GM12891 (cell line): ENCODE data around the gene IQCN.

ENCODE experiments used
- DNase-seq: peaks from one replicate; pipeline ENCODE4 v3.0.0; 2011; ENCODE audit warnings: low spot score; ENCODE audit not compliant: insufficient read length
- FAIRE-seq: peaks from 2 replicates; lab custom pipeline; 2011; peaks lifted over from hg19 to GRCh38; lab: Jason Lieb, UNC
- PAX5 ChIP-seq: IDR thresholded peaks from 2 replicates; pipeline ENCODE4 v1.6.1; 2011; ENCODE audit warnings: low read length, moderate library complexity, mild to moderate bottlenecking; ENCODE audit not compliant: insufficient read depth, severe bottlenecking
- POLR2A ChIP-seq: IDR thresholded peaks from 2 replicates; pipeline ENCODE4 v1.6.1; 2011; ENCODE audit warnings: low read depth, low read length, control low read depth
- POLR2AphosphoS5 ChIP-seq: IDR thresholded peaks from 2 replicates; pipeline ENCODE4 v1.6.1; 2011; ENCODE audit warnings: low read depth, low read length, control low read depth
- POU2F2 ChIP-seq: IDR thresholded peaks from 2 replicates; pipeline ENCODE4 v1.6.1; 2011; ENCODE audit warnings: low read depth, mild to moderate bottlenecking, control low read depth, low read length, moderate library complexity
- SPI1 ChIP-seq: IDR thresholded peaks from 2 replicates; pipeline ENCODE4 v1.6.1; 2011; ENCODE audit warnings: low read depth, low read length, control low read depth
- TAF1 ChIP-seq: IDR thresholded peaks from 2 replicates; pipeline ENCODE4 v1.6.1; 2011; ENCODE audit warnings: low read depth, low read length, control low read depth

IQCN gene

DNA sequence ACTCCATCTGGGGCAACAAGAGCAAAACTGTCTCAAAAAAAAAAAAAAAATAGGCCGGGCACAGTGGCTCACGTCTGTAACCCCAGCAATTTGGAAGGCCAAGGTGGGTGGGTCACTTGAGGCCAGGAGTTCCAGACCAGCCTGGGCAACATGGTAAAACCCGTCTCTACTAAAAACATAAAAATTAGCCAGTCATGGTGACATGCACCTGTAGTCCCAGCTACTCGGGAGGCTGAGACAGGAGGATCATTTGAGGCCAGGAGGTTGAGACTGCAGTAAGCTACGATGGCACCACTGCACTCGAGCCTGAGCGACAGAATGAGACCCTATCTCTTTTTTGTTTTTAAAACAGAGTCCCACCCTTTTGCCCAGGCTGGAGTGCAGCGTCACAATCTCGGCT, 3.9 kb downstream of the IQCN start:
- FAIRE-seq (no peak), DNase-seq (no peak)
- no peak for TF ChIP-seq PAX5
- TF ChIP-seq POLR2A = no peak

DNA sequence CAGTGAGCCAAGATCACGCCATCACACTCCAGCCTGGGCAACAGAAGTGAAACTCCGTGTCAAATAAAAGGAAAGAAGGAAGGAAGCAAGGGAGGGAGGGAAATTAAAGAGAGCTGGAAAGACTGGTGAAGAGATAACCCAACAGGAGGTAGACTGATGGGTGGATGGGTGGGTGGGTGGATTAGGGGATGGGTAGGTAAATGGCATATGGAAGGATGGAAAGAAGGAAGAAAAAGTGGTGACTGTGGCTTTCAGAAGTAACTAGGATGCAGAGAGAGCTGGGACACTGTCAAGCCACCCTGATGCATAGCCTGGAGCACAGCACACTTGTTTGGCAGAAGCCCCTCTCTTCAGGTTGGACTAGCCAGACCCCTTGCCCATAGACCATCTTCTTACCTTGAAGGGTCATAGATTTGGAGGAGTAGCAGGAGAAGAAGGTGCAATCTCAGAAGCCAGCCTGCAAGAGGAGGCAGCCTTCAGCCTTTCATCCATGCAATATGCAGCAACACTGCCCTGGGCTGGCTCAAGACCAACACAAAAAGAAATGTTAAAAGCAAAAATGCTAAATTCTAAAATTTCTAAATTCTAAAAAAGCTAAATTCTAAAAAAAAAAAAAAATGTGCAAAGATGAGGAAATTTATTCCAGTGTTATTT, 5.1 kb downstream of the IQCN start:
- no peak for DNase-seq
- TF ChIP-seq POLR2AphosphoS5 (no peak), TAF1 (no peak), POLR2A (no peak), SPI1 (no peak), PAX5 (no peak), POU2F2 (no peak)
- FAIRE-seq = no peak

DNA sequence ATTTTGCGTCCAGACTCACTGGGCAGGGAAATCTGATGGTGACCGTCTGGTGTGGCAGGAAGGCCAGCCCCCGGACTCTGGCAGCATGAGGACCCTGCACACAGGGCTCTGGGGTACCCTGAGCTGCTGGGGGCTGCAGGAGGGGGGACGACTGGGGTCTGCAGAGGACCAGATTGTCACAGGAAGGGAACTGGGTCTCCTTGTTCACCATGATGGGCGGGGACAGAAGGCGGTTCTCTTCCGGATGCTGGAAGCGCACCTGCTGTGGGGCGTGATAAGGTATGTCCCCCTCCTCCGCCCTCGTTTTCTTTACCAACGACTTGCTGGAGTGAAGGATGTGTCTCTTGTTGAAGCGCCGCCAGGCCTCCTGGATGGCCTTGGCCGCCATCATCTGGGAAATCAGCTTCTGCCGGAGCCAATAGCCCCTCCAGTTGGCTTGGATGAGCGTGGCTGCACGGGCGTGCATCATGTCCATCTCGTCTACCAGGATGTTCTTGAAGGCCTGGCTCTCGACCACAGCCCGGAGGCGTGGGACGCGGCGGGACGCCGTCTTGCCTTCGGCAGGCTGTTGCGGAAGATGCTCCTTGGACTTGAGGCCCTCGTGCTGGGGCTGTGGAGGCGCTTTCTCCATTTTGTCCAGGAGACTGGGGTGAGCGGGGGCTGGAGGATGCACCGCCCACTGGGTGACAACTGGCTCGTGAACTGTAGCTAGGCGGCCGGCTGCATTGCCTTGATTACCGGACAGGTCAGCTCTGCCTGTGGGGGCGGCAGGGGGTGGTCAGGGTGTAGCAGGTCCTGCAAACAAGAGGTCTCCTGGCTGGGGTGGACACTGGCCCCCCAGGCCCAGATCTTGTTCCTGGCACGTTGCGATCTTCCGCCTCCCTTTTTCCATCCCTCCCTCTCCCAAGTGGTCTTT, 7.2 kb downstream of the IQCN start:
- no peak for FAIRE-seq
- TF ChIP-seq POLR2A (no peak), PAX5 (no peak), POLR2AphosphoS5 (no peak), SPI1 (no peak), TAF1 (no peak), POU2F2 (no peak)
- no peak for DNase-seq

DNA sequence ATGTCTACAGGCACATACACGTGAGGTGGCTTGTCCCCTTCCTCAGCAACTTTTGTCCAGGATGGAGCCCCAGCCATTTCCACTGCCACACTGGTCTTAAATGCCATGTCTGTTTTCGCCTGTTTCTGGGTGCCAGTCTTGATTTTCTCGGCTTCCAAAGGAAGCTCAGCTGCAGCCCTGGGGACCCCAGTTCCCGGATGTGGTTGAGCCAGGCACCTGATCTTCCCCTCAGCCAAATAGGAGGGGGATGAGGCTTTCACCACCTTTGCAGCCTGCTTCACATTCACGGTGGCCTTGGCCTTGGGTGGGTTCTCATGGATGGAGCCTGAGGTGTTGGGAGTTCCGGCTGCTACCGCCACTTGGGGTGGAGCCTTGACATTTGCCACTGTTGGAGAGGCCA, 8.7 kb downstream of the IQCN start:
- no peak for FAIRE-seq
- DNase-seq = no peak
- TF ChIP-seq POLR2A (no peak), PAX5 (no peak), POU2F2 (no peak), TAF1 (no peak), SPI1 (no peak), POLR2AphosphoS5 (no peak)

DNA sequence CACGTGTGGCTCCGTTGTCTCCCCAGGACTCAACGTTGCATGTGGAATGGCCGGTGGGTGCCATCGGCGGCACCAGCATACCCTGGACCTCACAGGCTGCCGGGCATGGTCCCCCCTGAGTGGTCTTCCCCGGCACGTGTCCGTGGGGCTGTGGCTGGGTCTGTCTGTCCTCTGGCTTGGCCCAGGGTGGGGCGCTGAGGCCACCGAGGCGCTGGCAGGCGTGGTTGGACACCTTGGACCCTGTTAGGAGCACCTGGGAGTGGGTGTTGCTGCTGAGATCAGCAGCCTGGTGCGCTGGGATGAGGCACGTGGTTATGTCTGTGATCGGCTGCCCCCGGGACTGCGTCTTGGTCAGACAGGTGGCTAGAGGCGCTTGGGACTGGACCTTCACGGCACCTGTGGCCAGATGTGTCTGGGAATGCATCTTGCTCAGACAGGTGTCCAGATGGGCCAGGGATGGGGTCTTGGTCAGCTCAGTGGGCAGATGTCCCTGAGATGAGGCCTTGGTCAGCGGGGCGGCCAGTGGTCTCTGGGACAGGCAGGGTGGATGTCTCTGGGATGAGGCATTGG, 9.2 kb downstream of the IQCN start:
- DNase-seq = no peak
- TF ChIP-seq POLR2AphosphoS5 (no peak), POU2F2 (no peak), POLR2A (no peak), SPI1 (no peak), TAF1 (no peak), PAX5 (no peak)
- FAIRE-seq = no peak

DNA sequence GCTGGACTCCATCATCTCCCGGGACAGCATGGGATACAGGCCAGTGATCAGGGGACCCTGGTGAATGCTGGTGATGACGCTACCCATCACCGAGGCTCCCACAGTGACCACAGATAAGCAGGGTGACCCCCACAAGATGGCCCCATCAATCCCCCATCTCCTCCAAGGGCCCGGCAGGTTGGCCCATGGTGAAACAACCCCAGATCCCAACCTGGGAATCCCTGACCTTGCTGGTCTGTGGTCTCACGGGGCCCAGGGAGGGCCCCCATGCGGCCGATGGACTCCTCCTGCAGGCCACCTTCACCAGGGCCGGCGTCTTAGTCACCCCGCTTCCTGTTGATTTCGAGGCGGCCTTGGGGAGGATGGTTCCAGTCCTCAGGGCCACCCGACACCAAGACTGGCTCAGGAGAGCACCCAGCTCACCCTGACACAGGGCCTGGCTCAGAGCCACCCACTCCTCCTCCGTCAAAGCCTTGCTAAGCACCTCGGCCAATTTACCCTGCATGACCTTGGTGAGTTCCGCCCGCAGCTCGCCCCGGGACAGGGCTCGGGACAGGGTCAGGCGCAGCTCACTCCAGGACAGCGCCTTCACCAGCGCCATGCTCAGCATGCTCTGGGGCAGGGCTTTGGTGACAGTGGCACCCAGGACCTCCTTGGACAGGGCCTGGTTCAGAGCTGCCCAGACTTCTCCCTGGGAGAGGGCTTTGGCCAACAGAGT, 10.0 kb downstream of the IQCN start:
- DNase-seq (no peak), FAIRE-seq (no peak)
- TF ChIP-seq POLR2A (no peak), POU2F2 (no peak), PAX5 (no peak), TAF1 (no peak), SPI1 (no peak), POLR2AphosphoS5 (no peak)

DNA sequence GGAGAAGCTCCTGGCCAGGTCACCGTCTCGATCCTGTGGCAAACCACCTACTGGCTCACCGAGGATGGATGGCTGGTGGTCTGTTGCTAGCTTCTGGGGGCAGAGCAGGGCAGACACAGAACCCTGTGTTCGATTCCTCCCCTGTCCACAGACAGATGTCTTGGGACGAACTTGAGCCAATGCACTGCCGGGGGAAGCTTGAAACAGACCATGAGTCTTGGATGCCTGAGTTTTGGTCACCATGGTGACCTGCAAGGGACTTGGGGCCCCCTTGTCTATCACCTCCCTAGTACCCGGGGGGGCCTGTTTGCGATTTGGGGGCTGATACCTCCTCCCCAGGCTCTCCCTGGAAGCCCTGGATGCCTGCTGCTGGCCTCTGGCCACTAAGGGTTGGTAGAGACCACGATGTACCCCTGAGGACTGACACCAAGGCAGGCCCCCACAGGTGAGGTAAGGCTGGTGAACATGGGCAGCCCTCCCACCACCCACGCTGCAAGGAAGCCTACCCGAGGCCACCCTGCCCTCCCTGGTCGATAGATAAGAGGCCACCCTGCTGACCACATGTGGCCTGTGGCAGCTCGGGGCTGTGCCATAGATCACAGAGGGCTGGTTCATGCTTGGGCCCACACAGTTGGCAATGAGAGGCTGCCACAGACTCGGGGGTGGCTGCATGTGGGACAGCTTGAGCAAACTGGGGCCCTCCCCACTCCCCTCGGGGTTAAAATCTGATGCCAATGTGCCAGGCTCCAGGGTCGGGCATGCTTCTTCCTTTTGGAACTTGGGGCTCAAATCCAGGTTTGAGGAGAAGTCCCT, 10.7 kb downstream of the IQCN start:
- no peak for TF ChIP-seq TAF1
- DNase-seq = no peak
- no peak for FAIRE-seq

DNA sequence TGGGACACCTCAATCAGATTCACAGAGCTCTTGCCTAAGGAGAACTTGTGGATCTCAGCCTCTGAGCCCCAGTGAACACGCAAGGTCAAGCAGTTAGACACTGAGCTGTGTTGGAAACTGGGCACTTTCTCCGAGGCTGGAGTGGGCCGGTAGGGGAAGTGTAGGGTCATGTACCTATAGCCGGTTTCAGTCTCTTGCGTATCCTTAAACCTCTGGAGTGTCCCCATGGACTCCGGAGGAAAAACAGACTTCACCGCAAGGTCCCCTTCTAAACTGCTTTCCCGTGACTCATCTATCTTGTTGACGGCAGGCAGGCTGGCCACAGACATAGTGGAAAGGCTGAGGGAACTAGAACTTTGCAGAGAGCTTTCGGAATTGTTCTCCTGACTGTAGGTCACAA, 11.3 kb downstream of the IQCN start:
- no peak for TF ChIP-seq POU2F2
- no peak for TF ChIP-seq TAF1
- TF ChIP-seq POLR2A = no peak
- TF ChIP-seq POLR2AphosphoS5 = no peak
- DNase-seq (no peak), FAIRE-seq (no peak)

DNA sequence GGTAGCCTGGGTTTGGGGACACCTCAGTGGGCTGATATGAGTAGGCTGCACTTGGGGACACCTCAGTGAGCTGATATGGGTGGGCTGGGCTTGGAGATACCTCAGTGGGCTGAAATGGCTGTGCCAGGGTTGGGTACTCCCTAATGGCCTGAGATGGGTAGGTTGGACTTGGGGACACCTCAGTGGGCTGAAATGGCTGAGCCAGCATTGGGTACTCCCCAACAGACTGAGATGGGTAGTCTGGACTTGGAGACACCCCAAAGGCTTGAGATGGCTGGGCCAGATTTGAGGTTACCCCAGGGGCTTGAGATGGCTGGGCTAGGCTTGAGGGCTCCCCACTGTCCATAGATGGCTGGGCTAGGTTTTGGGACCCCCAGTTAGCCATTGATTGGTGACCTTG, 12.1 kb downstream of the IQCN start:
- no peak for DNase-seq
- no peak for FAIRE-seq
- TF ChIP-seq POU2F2 (no peak), TAF1 (no peak), PAX5 (no peak)

DNA sequence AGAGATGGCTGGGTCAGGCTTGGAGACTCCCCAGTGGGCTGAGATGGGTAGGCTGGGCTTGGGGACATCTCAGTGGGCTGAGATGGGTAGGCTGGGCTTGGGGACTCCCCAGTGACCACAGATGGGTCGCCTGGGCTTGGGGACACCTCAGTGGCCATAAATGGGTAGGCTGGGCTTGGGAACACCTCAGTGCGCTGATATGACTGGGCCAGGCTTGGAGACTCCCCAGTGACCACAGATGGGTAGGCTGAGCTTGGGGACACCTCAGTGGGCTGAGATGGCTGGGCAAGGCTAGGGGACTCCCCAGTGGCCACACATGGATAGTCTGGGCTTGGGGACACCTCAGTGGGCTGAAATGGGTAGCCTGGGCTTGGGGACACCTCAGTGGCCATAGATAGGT, 12.8 kb downstream of the IQCN start:
- DNase-seq = no peak
- no peak for FAIRE-seq
- TF ChIP-seq POLR2AphosphoS5 (no peak), POLR2A (no peak), PAX5 (no peak), SPI1 (no peak), TAF1 (no peak), POU2F2 (no peak)
